K562 (cell line): ENCODE measurements around the gene CISD2. TPM values are rescaled to one million over a fixed set of nuclear protein-coding genes. Genes with fewer than 3 reads are reported as not detected.
A peak's percentile ranks its signal among the peaks of the same experiment; 100 is the strongest.

Experiments used
- CHD1 ChIP-seq: fragments of 200-600 bp; sonication (generic); IDR thresholded peaks from one replicate; pipeline ENCODE4 v1.6.1; 2012; ENCODE audit warnings: mild to moderate bottlenecking, moderate library complexity, low read length, inconsistent platforms
- ELK3 ChIP-seq: fragments of 450-650 bp; formaldehyde crosslinking; IDR thresholded peaks from 2 replicates; pipeline ENCODE4 v1.4.0; 2020; ENCODE audit warnings: mild to moderate bottlenecking
- GTF2E2 ChIP-seq: fragments of 200-800 bp; sonication (Bioruptor generic); IDR thresholded peaks from 2 replicates; pipeline ENCODE4 v1.6.1; 2016; ENCODE audit warnings: missing genetic modification characterization, missing compliant biosample characterization
- HMGN3 ChIP-seq: IDR thresholded peaks from 2 replicates; pipeline ENCODE4 v1.6.1; 2011; ENCODE audit warnings: borderline replicate concordance, low read depth, mild to moderate bottlenecking, mixed read lengths, low read length; ENCODE audit not compliant: insufficient read length; ENCODE audit errors: extremely low read depth
- IFI16 ChIP-seq: fragments of 250-450 bp; sonication (Bioruptor Pico); IDR thresholded peaks from 2 replicates; pipeline ENCODE4 v2.1.2; 2022; ENCODE audit warnings: mild to moderate bottlenecking, inconsistent platforms
- IRF2 ChIP-seq: sonication (generic); formaldehyde crosslinking; IDR thresholded peaks from 2 replicates; pipeline ENCODE4 v1.8.1; 2022; ENCODE audit warnings: mild to moderate bottlenecking, missing genetic modification reagents
- JUNB ChIP-seq: fragments of 450-650 bp; formaldehyde crosslinking; conservative IDR thresholded peaks from 2 replicates; pipeline ENCODE4 v1.4.0; 2020; ENCODE audit warnings: mild to moderate bottlenecking
- NR2C2 ChIP-seq, 2 experiments: fragments of 200-800 bp in 1 of 2; sonication (Bioruptor generic) in 1 of 2; sonication (generic) in 1 of 2; formaldehyde crosslinking in 1 of 2; IDR thresholded peaks; 2 replicates each; pipeline versions ENCODE4 v1.6.1 to v1.8.0; 2016 to 2022; ENCODE audit warnings: mild to moderate bottlenecking in 1 of 2, missing compliant biosample characterization in 1 of 2, missing genetic modification characterization in 1 of 2, missing genetic modification reagents in 1 of 2
- ZFP36 ChIP-seq: fragments of 150-350 bp; IDR thresholded peaks from 2 replicates; pipeline ENCODE4 v1.6.1; 2018; ENCODE audit warnings: low read length, low read depth; ENCODE audit not compliant: partially characterized antibody
- ZNF224 ChIP-seq: sonication (generic); formaldehyde crosslinking; IDR thresholded peaks from 2 replicates; pipeline ENCODE4 v1.8.0; 2022; ENCODE audit warnings: mild to moderate bottlenecking, missing genetic modification reagents
- ZNF407 ChIP-seq: fragments of 450-650 bp; IDR thresholded peaks from 2 replicates; pipeline ENCODE4 v1.6.1; 2016; ENCODE audit warnings: low read depth
- ZNF408 ChIP-seq: fragments of 250-450 bp; sonication (Bioruptor Pico); IDR thresholded peaks from 2 replicates; pipeline ENCODE4 v1.4.0; 2020; ENCODE audit warnings: low read depth, mild to moderate bottlenecking, moderate library complexity
- ZNF41 ChIP-seq: fragments of 250-450 bp; sonication (Bioruptor Pico); conservative IDR thresholded peaks from 2 replicates; pipeline ENCODE4 v1.4.0; 2020; ENCODE audit warnings: mild to moderate bottlenecking
- ZNF586 ChIP-seq: fragments of 450-650 bp; formaldehyde crosslinking; conservative IDR thresholded peaks from 2 replicates; pipeline ENCODE4 v1.4.0; 2020; ENCODE audit warnings: mild to moderate bottlenecking, moderate library complexity
- ZNF717 ChIP-seq: fragments of 250-450 bp; sonication (Bioruptor Pico); IDR thresholded peaks from 2 replicates; pipeline ENCODE4 v1.5.0; 2021
- ZNF77 ChIP-seq: fragments of 250-450 bp; sonication (Bioruptor Pico); IDR thresholded peaks from 2 replicates; pipeline ENCODE4 v1.5.0; 2020
- polyA plus RNA-seq, 8 experiments: library from polyadenylated mRNA; depleted of rRNA in 4 of 8; stranded (reverse) in 5 of 8; unstranded in 3 of 8; fragments of >200 nt; fragmentation: Nextera tagmentation in 2 of 8; fragmentation: Illumina TruSeq in 1 of 8; extraction: Ambion mirVana in 2 of 8; extraction: Trizol in 1 of 8; gene quantifications; 2 replicates each; pipeline versions ENCODE4 v1.2.1 to v1.2.3, GENCODE V29; 2011 to 2014; ENCODE audit warnings: inconsistent platforms in 1 of 8, missing spikeins in 1 of 8
- total RNA-seq, 7 experiments: library from RNA; depleted of rRNA in 6 of 7; stranded (reverse); fragments of >200 nt in 6 of 7; fragmentation: Illumina TruSeq in 2 of 7; extraction: Trizol in 2 of 7; gene quantifications; 2 replicates each; pipeline versions ENCODE4 v1.2.1 to v1.2.3, GENCODE V29; 2011 to 2021; ENCODE audit warnings: low replicate concordance in 1 of 7
- TF ChIP-seq, protein P1 (sequence below): fragments of 450-650 bp; formaldehyde crosslinking; IDR thresholded peaks from 2 replicates; pipeline ENCODE4 v1.4.0; 2020; ENCODE audit warnings: mild to moderate bottlenecking, moderate library complexity

The CISD2 gene
- total and polyA plus RNA-seq, 9 of the 15 experiments (the other 6 are each of a cell fraction or from before 2014, with no cell fraction given) = 37.8 to 91.4 (median 59.8) TPM

DNA sequence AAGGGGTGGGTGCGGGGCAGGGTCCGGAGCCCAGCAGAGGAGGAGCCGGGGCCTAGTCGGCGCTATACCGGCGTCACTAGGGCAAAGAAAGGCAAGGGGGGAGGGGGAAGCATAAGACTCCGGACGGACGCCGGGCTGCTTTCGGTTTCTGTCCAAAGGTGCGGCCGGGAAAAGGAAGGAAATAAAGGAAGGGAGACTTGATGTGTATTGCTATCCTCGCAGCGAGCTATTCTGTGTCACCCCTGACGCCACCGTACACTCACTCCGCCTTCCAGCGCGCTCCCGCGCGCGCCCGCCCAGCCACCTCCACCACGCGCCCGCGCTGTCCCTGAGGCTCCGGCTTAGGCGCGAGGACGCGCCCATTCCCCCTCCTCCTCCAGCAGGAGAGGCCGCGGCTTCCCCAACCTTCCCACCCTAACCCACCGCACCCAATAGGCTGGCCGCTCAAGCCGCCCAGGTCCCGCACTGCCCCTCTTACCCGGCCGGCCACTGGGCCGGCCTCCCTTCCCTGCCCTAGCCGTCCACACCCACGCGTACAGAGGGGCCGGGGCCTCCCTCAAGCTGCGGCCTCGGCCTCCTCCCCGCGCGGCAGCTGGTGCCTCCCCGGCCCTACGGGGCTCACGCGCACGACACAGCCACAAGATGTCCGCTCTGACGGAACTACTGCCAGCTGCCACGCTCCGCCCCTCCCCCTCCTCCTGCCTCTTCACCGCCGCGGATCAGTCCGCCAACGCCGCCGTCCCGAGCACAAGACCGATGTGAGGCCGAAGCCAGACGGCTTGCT lies 41.7 kb upstream of the CISD2 start, which contains the start of gene UBE2D3 (continued):
- 0 out of 2 replicates have a peak, but pooled peaks have one; percentile 69 for TF ChIP-seq ZNF224 (CRISPR knock-in tag)
- TF ChIP-seq CHD1 = peak; percentile 93
- TF ChIP-seq, protein P1, sequence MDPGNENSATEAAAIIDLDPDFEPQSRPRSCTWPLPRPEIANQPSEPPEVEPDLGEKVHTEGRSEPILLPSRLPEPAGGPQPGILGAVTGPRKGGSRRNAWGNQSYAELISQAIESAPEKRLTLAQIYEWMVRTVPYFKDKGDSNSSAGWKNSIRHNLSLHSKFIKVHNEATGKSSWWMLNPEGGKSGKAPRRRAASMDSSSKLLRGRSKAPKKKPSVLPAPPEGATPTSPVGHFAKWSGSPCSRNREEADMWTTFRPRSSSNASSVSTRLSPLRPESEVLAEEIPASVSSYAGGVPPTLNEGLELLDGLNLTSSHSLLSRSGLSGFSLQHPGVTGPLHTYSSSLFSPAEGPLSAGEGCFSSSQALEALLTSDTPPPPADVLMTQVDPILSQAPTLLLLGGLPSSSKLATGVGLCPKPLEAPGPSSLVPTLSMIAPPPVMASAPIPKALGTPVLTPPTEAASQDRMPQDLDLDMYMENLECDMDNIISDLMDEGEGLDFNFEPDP (CRISPR knock-in tag) = no peak
- TF ChIP-seq HMGN3 = peak; percentile 72
- no peak for TF ChIP-seq ZNF77 (CRISPR knock-in tag)
- TF ChIP-seq ZFP36 = peak; percentile 11
- peak; percentile 84; the same call in 1 of the 2 replicates for TF ChIP-seq NR2C2 (CRISPR knock-in tag; IDR thresholded peaks at IDR 0.05)
- no peak for TF ChIP-seq NR2C2 (tag; IDR thresholded peaks at IDR 0.05)
- no peak for TF ChIP-seq ZNF408 (CRISPR knock-in tag)
- TF ChIP-seq ZNF586 (CRISPR knock-in tag) = no peak
- TF ChIP-seq IRF2 (CRISPR knock-in tag) = no peak; the same call in 1 of the 2 replicates
- TF ChIP-seq GTF2E2 (tag) = peak; percentile 95; the same call in 1 of the 2 replicates
- TF ChIP-seq ZNF41 (CRISPR knock-in tag) = no peak
- TF ChIP-seq JUNB (CRISPR knock-in tag) = no peak
- no peak for TF ChIP-seq ELK3 (CRISPR knock-in tag)
- TF ChIP-seq ZNF717 (CRISPR knock-in tag) = no peak
- TF ChIP-seq IFI16 (CRISPR knock-in tag) = no peak
- 0 out of 2 replicates have a peak, but pooled peaks have one; percentile 28 for TF ChIP-seq ZNF407
